Stimulated activated CD8-positive, alpha-beta memory T cell treated with anti-CD3 and anti-CD28 coated beads, Interleukin-4, amount 100 ng/mL, for 4 hours (primary cell): ENCODE data around the gene NDUFA11.
"Not testable (repeated sequence)": the region's sequence is repeated elsewhere in the genome, so short reads cannot be mapped to it uniquely, and the experiment has no call there.

Source experiments
- DNase-seq, 2 donors: peaks; one replicate each; pipeline ENCODE4 v3.0.0-alpha.2; 2020; ENCODE audit warnings: low read depth in 2 of 2, low spot score in 1 of 2

Gene NDUFA11

GRCh38 chr19:5890099-5890498, 13.5 kb downstream of the NDUFA11 start:
- no peak for DNase-seq

GRCh38 chr19:5889288-5889971, 14.2 kb downstream of the NDUFA11 start:
- no peak for DNase-seq

GRCh38 chr19:5884065-5884811, 19.4 kb downstream of the NDUFA11 start:
- DNase-seq, result not testable (repeated sequence)

DNA sequence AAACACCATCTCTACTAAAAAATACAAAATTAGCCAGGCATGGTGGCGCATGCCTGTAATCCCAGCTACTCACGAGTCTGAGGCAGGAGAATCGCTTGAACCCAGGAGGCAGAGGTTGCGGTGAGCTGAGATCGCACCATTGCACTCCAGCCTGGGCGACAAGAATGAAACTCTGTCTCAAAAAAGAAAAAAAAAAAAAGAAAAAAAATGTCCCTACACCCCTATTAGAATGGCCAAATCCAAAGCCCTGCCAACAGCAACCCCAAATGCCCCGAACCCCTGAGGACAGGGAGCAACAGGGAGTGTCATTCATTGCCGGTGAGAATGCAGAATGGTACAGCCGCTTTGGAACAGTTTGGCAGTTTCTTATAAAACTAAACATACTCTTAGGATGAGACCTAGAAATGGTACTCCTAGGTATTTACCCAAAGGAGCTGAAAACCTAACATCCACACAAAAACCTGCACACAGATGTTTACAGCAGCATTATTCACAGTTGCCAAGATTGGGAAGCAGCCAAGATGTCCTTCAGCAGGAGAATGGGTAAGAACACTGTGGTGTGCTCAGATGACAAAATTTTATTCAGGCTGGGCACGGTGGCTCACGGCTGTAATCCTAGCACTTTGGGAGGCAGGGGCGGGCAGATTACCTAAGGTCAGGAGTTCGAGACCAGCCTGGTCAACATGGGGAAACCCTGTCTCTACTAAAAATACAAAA, 20.3 kb downstream of the NDUFA11 start:
- DNase-seq, result not testable (repeated sequence)

GRCh38 chr19:5882421-5882968, 21.1 kb downstream of the NDUFA11 start:
- no peak for DNase-seq

DNA sequence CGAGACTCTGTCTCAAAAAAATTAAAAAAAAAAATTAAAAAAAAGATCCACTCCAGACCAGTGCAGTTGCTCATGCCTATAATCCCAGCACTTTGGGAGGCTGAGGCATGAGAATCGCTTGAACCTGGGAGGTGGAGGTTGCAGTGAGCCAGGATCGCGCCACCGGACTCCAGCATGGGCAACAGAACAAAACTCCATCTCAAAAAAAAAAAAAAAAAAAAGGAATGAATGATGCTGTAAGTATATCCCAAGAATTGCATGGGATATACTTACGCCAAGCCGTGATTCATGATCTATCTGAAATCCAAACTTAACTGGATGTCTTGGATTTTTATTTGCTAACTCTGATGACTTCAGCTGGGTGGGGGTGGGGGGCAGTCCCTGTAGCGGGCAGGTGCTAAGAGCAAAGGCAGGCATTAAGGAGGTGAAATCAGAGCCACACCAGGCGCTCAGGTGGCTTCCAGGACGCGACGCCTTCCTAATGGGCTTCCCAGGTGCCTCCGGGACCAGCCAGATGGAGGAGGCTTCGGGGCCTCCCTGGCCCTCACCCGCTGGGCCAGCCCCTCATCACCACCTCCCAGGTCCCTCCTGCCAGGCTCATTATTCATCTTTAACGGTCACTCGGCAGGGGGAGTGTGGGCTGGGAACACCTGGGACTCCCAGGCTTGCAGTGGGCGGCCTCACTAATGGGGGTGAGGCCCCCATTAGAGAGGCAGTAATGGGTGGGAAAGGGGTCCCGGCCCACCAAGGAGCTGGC, 21.9 kb downstream of the NDUFA11 start:
- DNase-seq, result no peak

DNA sequence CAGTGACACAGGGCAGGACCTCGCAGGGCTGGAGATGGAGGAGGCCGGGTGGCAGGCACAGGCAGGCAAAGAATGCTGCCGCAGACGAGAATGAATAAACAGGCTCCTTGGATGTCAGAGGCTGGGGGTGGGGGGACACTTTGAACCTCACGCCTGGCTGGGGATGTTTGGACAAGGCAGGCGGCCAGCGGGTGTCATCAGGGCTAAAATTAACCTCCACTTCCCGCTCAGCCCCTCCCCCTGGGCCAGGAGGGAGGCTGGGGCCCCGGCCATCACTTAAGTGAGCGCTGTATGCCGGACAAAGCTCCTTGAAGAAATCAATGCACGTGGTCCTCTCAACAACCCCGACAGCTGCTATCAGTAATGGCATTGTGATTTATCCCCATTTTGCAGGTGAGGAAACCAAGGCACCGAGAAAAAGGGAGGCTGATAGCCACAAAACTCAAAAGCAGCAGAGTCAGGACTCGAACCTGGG, 22.9 kb downstream of the NDUFA11 start:
- DNase-seq, result no peak

DNA sequence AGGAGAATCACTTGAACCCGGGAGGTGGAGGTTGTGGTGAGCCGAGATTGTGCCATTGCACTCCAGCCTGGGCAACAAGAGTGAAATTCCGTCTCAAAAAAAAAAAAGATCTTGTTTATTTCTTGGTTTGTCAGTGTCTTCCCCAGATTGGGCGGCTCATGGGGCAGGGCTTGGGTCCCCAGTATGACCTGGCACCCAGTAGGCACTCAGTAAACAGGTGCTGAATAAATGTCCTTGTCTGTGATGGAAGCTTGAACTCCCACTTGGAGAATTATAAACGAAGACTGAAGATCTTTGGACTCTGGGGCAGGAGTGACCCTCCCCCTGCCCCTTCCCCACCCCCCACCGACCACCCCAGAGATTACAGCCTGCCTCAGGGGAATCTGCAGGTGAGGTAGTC, 23.4 kb downstream of the NDUFA11 start:
- DNase-seq, result no peak

DNA sequence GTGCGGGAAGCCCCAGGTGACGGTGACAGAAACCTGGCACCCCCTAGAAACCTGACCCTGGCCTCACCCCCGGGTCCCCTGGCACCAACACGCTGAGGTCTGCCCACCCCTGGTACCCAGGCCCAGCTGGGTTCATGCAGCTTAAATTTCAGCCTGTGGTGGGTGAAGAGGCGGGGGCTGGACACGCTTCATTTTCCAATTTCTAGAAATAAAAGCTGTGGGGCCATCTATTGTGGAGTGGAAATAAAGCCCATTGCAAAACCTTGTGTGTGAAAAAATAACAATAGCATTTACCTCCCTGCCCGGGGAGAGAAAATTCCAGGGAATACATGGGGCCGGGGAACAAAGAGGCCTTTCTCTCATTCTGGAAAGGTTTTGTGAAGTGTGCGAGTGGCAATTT, 25.7 kb downstream of the NDUFA11 start:
- DNase-seq, result no peak

GRCh38 chr19:5877427-5877826, 26.2 kb downstream of the NDUFA11 start:
- DNase-seq, result no peak

- DNase-seq, result not testable (repeated sequence)
These were observed 29.1 kb downstream of the NDUFA11 start for GRCh38 chr19:5874496-5874895.

- no peak for DNase-seq
These were observed 29.9 kb downstream of the NDUFA11 start for GRCh38 chr19:5873617-5874199.

DNA sequence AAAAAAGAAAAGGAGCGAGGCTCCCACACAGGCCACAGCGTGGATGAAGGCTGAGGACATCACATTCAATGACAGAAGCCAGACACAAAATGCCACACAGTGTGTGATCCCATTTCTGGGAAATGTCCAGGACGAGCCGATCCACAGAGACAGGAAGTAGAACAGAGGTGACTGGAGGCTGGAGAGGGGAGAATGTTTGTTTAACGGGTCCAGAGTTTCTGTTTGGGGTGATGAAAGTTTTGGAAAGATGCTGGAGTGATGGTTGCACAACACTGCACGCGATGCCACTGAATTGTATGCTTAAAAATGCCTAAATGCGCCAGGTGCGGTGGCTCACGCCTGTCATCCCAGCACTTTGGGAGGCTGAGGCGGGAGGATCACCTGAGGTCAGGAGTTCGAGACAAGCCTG, 32.6 kb downstream of the NDUFA11 start:
- no peak for DNase-seq

- DNase-seq, result no peak
These were observed 36.1 kb downstream of the NDUFA11 start for GRCh38 chr19:5867201-5868136.

DNA sequence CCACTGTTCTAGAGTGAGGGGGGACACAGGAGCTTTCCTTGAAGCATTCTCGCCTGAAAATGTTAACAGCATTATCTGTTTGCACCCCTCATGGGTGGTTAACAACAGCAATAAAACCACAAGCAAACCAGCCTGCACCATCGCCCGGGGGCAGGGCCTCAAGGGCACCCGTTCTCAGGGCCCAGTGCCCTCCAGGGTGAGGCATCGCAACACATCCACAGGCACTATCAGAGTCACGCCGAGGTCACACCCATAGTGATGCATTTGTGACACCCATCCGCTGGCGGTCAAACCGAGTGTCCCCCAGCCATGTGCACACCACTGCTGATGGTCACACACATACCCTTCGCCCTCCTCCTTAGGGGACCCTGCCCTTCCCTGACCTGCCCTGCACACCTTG, 37.8 kb downstream of the NDUFA11 start:
- no peak for DNase-seq

DNA sequence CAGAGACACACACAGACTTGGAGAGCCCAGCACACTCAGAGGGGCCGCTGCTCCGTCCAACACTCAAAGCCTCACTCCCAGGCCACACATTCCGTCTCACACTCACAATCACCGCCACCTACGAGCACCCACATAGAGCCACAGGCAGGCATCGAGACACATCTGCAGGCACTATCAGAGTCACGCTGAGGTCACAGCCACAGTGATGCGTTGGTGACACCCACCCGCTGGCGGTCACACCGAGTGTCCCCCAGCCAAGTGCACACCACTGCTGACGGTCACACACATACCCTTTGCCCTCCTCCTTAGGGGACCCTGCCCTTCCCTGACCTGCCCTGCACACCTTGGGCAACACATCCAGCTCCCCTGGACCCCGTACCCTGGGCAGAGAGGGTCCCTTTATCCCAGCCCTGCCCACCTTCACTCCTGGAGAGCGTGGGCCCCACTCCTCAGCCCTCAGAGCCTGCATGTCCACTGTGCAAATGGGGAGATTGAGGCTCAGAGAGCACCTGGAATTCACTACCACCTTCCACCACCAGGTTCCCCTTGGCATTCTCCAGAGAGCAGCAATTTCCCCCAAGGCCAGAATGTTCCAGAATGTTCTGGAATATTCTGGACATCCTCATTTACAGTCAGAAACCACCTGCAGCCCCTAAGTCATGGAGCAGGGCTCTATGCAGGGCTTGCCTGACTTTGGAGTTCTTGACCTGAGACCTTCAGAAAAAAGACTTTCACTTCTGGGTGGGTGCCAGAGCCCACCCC, 38.7 kb downstream of the NDUFA11 start:
- DNase-seq, result no peak

GRCh38 chr19:5864013-5864720, 39.4 kb downstream of the NDUFA11 start:
- DNase-seq, result no peak

DNA sequence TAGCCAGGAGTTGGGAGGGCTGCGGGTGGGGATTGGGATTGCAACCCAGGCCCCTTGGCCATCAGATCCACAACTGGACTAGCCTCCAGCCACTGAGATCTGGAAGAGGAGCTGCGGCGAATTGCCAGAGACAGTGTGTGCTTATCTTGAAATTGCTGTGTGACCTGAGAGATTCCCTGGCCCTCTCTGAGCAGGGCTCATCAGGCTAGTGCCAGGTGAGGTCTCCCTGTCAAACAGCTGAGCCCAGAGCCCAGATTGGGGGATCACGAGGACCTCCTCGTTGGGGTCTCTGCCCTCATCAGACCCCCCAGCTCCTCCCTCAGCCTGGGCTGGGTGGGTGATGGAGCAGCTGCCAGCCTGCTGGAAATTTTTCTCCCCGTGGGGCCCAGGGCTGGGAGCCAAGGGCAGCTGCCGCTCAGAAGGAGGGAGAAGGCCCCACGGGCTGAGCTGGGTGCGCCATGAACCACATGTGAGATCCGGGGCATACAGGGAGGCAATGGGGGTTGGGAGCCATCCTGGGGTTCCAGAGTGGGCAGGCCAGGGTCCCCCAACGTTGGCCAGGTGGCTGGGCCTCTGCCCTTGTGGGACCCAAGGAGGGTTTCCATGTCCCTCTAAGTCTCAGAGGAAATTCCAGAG, 40.4 kb downstream of the NDUFA11 start:
- no peak for DNase-seq
